HepG2 (cell line): Measurements from ENCODE around the gene PSKH1. TPM values are rescaled to one million over a fixed set of nuclear protein-coding genes. Genes with fewer than 3 reads are reported as not detected.
A peak's percentile ranks its signal among the peaks of the same experiment; 100 is the strongest.

Source experiments
- ARNTL ChIP-seq: sonication (generic); formaldehyde crosslinking; IDR thresholded peaks from 2 replicates; pipeline ENCODE4 v1.4.0; 2020; ENCODE audit warnings: mild to moderate bottlenecking, missing genetic modification reagents
- HOXA9 ChIP-seq: sonication (generic); formaldehyde crosslinking; IDR thresholded peaks from 2 replicates; pipeline ENCODE4 v1.8.1; 2022; ENCODE audit warnings: missing genetic modification reagents, mild to moderate bottlenecking, moderate library complexity, borderline replicate concordance
- KAT8 ChIP-seq: IDR thresholded peaks from 2 replicates; pipeline ENCODE4 v1.6.1; 2016; ENCODE audit warnings: missing genetic modification reagents, missing compliant biosample characterization
- RELA ChIP-seq: sonication (generic); formaldehyde crosslinking; IDR thresholded peaks from 2 replicates; pipeline ENCODE4 v1.4.0; 2020; ENCODE audit warnings: missing genetic modification reagents
- SKI ChIP-seq: fragments of 450-650 bp; IDR thresholded peaks from one replicate; pipeline ENCODE4 v1.6.1; 2018; ENCODE audit warnings: mild to moderate bottlenecking; ENCODE audit not compliant: partially characterized antibody
- U2AF1 ChIP-seq: fragments of 200-400 bp; formaldehyde crosslinking; optimal IDR thresholded peaks from 2 replicates; pipeline ENCODE3; 2017; ENCODE audit warnings: mild to moderate bottlenecking, low read depth, low read length
- ZKSCAN8 ChIP-seq: IDR thresholded peaks from 2 replicates; pipeline ENCODE4 v1.6.1; 2016; ENCODE audit warnings: borderline replicate concordance, missing genetic modification reagents, missing compliant biosample characterization
- ZNF142 ChIP-seq: sonication (generic); formaldehyde crosslinking; IDR thresholded peaks from 2 replicates; pipeline ENCODE4 v1.4.0; 2020; ENCODE audit warnings: missing genetic modification reagents
- ZNF770 ChIP-seq: sonication (generic); formaldehyde crosslinking; IDR thresholded peaks from 2 replicates; pipeline ENCODE4 v1.5.0; 2020; ENCODE audit warnings: mild to moderate bottlenecking, missing genetic modification reagents
- ZNF792 ChIP-seq: IDR thresholded peaks from 2 replicates; pipeline ENCODE4 v1.6.1; 2016
- ZNF841 ChIP-seq: sonication (generic); formaldehyde crosslinking; IDR thresholded peaks from 2 replicates; pipeline ENCODE4 v1.8.1; 2023; ENCODE audit warnings: missing genetic modification reagents, borderline replicate concordance
- ZNF878 ChIP-seq: sonication (generic); formaldehyde crosslinking; IDR thresholded peaks from 2 replicates; pipeline ENCODE4 v1.8.1; 2023; ENCODE audit warnings: mild to moderate bottlenecking, missing genetic modification reagents, moderate library complexity
- polyA plus RNA-seq, 8 experiments: library from polyadenylated mRNA; depleted of rRNA in 3 of 8; stranded (reverse) in 7 of 8; unstranded in 1 of 8; fragments of >200 nt; fragmentation: Illumina TruSeq in 4 of 8; extraction: Trizol in 4 of 8; gene quantifications; 2 replicates each; pipeline versions ENCODE4 v1.2.1 to v1.2.3, GENCODE V29; 2011 to 2016; ENCODE audit warnings: low read depth in 4 of 8, missing spikeins in 1 of 8, mixed read lengths in 1 of 8; ENCODE audit not compliant: insufficient read depth in 1 of 8
- total RNA-seq, 5 experiments: library from RNA; depleted of rRNA; stranded (reverse); fragments of >200 nt; fragmentation: Illumina TruSeq; extraction: Trizol; gene quantifications; 2 replicates each; pipeline ENCODE4 v1.2.3, GENCODE V29; 2016; ENCODE audit warnings: low read depth in 1 of 5
- TF ChIP-seq, protein P1 (sequence below): sonication (generic); formaldehyde crosslinking; IDR thresholded peaks from 2 replicates; pipeline ENCODE4 v1.5.0; 2020; ENCODE audit warnings: mild to moderate bottlenecking, missing genetic modification reagents
- TF ChIP-seq, protein P2 (sequence below): sonication (generic); formaldehyde crosslinking; conservative IDR thresholded peaks from 2 replicates; pipeline ENCODE4 v1.8.0; 2022; ENCODE audit warnings: mild to moderate bottlenecking, moderate library complexity, missing genetic modification reagents

PSKH1 gene
- total and polyA plus RNA-seq, 2 of the 13 experiments (the other 11 are each of a cell fraction or from before 2014, with no cell fraction given), result 8.4 to 19.1 TPM

DNA sequence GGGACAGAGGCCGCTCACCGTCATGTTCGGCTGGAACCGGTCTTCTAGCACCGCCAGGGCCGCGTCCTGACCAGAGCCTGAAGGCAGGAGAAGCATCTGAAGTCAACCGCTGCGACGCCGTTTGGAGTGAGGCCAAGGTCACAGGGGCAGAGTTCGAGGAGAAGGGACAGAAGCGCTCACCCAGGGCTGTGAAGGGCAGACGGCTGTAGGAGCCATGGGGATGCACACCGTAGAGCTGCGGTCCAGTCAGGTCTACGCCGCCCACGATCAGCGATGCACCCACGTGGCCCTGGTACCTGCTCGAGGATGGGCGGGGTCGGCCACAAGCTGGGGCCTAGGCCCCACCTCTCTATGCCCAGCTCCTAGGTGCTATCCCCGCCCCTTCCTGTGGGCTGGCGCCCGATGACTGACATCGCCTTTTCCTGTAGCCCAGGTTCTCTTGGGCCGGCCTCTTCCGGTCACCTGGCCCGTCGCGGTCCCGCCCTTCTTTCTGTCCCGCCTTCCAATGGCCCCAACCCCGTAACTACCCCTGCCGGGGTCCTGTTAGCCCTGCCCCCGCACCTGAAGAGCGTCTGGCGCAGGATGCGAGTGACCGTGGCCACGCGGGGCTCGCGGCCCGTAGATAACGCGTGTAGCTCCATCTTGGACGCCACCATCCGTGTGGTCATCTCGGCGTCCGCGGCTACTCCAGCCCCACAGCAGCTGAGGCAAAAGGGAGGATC is 42.5 kb downstream of the PSKH1 start (continued):
- TF ChIP-seq HOXA9, result no peak; the same call in 1 of the 2 replicates
- peak; percentile 65; the same call in 1 of the 2 replicates for TF ChIP-seq ARNTL
- peak; percentile 90 for TF ChIP-seq ZNF142 (CRISPR knock-in tag)
- TF ChIP-seq U2AF1, result no peak
- no peak for TF ChIP-seq RELA (CRISPR knock-in tag)
- TF ChIP-seq, protein P1, sequence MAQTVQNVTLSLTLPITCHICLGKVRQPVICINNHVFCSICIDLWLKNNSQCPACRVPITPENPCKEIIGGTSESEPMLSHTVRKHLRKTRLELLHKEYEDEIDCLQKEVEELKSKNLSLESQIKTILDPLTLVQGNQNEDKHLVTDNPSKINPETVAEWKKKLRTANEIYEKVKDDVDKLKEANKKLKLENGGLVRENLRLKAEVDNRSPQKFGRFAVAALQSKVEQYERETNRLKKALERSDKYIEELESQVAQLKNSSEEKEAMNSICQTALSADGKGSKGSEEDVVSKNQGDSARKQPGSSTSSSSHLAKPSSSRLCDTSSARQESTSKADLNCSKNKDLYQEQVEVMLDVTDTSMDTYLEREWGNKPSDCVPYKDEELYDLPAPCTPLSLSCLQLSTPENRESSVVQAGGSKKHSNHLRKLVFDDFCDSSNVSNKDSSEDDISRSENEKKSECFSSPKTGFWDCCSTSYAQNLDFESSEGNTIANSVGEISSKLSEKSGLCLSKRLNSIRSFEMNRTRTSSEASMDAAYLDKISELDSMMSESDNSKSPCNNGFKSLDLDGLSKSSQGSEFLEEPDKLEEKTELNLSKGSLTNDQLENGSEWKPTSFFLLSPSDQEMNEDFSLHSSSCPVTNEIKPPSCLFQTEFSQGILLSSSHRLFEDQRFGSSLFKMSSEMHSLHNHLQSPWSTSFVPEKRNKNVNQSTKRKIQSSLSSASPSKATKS, result no peak; the same call in 1 of the 2 replicates
- TF ChIP-seq, protein P2, sequence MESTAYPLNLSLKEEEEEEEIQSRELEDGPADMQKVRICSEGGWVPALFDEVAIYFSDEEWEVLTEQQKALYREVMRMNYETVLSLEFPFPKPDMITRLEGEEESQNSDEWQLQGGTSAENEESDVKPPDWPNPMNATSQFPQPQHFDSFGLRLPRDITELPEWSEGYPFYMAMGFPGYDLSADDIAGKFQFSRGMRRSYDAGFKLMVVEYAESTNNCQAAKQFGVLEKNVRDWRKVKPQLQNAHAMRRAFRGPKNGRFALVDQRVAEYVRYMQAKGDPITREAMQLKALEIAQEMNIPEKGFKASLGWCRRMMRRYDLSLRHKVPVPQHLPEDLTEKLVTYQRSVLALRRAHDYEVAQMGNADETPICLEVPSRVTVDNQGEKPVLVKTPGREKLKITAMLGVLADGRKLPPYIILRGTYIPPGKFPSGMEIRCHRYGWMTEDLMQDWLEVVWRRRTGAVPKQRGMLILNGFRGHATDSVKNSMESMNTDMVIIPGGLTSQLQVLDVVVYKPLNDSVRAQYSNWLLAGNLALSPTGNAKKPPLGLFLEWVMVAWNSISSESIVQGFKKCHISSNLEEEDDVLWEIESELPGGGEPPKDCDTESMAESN (CRISPR knock-in tag), result peak; percentile 93
- TF ChIP-seq ZKSCAN8 (CRISPR knock-in tag), result no peak
- peak; percentile 26; the same call in 1 of the 2 replicates for TF ChIP-seq ZNF792 (CRISPR knock-in tag)
- peak; percentile 50; the same call in 1 of the 2 replicates for TF ChIP-seq ZNF878 (CRISPR knock-in tag)
- TF ChIP-seq SKI, result peak; percentile 29
- peak; percentile 74 for TF ChIP-seq KAT8
- TF ChIP-seq ZNF841 (CRISPR knock-in tag), result no peak
- no peak; the same call in 1 of the 2 replicates for TF ChIP-seq ZNF770
